WTC11 (cell line): ENCODE measurements around the gene TM9SF1. TPM values are rescaled to one million over a fixed set of nuclear protein-coding genes. Genes with fewer than 3 reads are reported as not detected.

Experiments used
- ATAC-seq: fragments of 200-7000 bp; cut with Tn5 transposase; 2 replicates; pipeline ENCODE4 v1.10.0; 2021; ENCODE audit warnings: mild to moderate bottlenecking, moderate library complexity
- Bru-seq: library from RNA; stranded (reverse); fragments of 400-500 nt; gene quantifications from one replicate; lab custom pipeline; 2021; lab: Mats Ljungman, UMichigan
- CTCF ChIA-PET: fragments of 300-600 bp; sonication (Branson Sonifier 250); formaldehyde crosslinking; loops from one replicate; lab custom pipeline; 2021; ENCODE audit warnings: antibody characterized with exemption; lab: Charles Lee
- POLR2A ChIA-PET: fragments of 350-600 bp; sonication (Branson Sonifier 250); formaldehyde crosslinking; loops from one replicate; lab custom pipeline; 2021; ENCODE audit warnings: antibody characterized with exemption; lab: Charles Lee
- DNase-seq: peaks from one replicate; pipeline ENCODE4 v3.0.0; 2021; ENCODE audit warnings: low spot score
- H3K27ac Mint-ChIP-seq: 2 replicates; pipeline ENCODE4 v1.8.0; 2021; ENCODE audit warnings: mixed read lengths
- H3K27me3 Mint-ChIP-seq: 2 replicates; pipeline ENCODE4 v1.8.0; 2021; ENCODE audit warnings: low read depth, mild to moderate bottlenecking, moderate library complexity, mixed read lengths
- H3K36me3 Mint-ChIP-seq: 2 replicates; pipeline ENCODE4 v1.8.0; 2021; ENCODE audit warnings: mixed read lengths
- H3K4me1 Mint-ChIP-seq: 2 replicates; pipeline ENCODE4 v1.8.0; 2022; ENCODE audit warnings: mixed read lengths
- H3K4me3 Mint-ChIP-seq: 2 replicates; pipeline ENCODE4 v1.8.0; 2021; ENCODE audit warnings: mild to moderate bottlenecking, moderate library complexity, mixed read lengths
- H3K9me3 Mint-ChIP-seq: 2 replicates; pipeline ENCODE4 v1.8.0; 2021; ENCODE audit warnings: mixed read lengths
- ARID4B ChIP-seq: sonication (generic); formaldehyde crosslinking; IDR thresholded peaks from 2 replicates; pipeline ENCODE4 v1.8.0; 2023; ENCODE audit warnings: missing genetic modification reagents, mild to moderate bottlenecking, borderline replicate concordance
- E2F4 ChIP-seq: sonication (generic); formaldehyde crosslinking; IDR thresholded peaks from 2 replicates; pipeline ENCODE4 v1.8.1; 2022; ENCODE audit warnings: low read depth, mild to moderate bottlenecking, moderate library complexity, missing genetic modification reagents, borderline replicate concordance
- FOXP1 ChIP-seq: sonication (generic); formaldehyde crosslinking; IDR thresholded peaks from 2 replicates; pipeline ENCODE4 v1.8.0; 2022; ENCODE audit warnings: missing genetic modification reagents, mild to moderate bottlenecking, moderate library complexity, borderline replicate concordance
- GTF2I ChIP-seq: fragments of 250-450 bp; sonication (Bioruptor Pico); conservative IDR thresholded peaks from 2 replicates; pipeline ENCODE4 v1.4.0; 2021; ENCODE audit warnings: mild to moderate bottlenecking
- KAT7 ChIP-seq: sonication (generic); formaldehyde crosslinking; IDR thresholded peaks from 2 replicates; pipeline ENCODE4 v1.8.1; 2023; ENCODE audit warnings: missing genetic modification reagents, mild to moderate bottlenecking, borderline replicate concordance
- MXD4 ChIP-seq: fragments of 250-450 bp; sonication (Bioruptor Pico); IDR thresholded peaks from 2 replicates; pipeline ENCODE4 v1.8.0; 2021; ENCODE audit warnings: mild to moderate bottlenecking, moderate library complexity, borderline replicate concordance
- NFE2L1 ChIP-seq: sonication (generic); formaldehyde crosslinking; IDR thresholded peaks from 2 replicates; pipeline ENCODE4 v1.8.1; 2023; ENCODE audit warnings: missing genetic modification reagents
- NR1H2 ChIP-seq: sonication (generic); formaldehyde crosslinking; IDR thresholded peaks from 2 replicates; pipeline ENCODE4 v1.9.0; 2021; ENCODE audit warnings: mild to moderate bottlenecking, moderate library complexity, missing genetic modification reagents
- OVOL2 ChIP-seq: fragments of 250-450 bp; sonication (Bioruptor Pico); IDR thresholded peaks from 2 replicates; pipeline ENCODE4 v1.9.0; 2021; ENCODE audit warnings: mild to moderate bottlenecking, borderline replicate concordance
- PRRX2 ChIP-seq: fragments of 250-450 bp; sonication (Bioruptor Pico); IDR thresholded peaks from 2 replicates; pipeline ENCODE4 v1.8.0; 2021; ENCODE audit warnings: mild to moderate bottlenecking
- RORB ChIP-seq: fragments of 250-450 bp; sonication (Bioruptor Pico); IDR thresholded peaks from 2 replicates; pipeline ENCODE4 v1.9.0; 2021; ENCODE audit warnings: mild to moderate bottlenecking
- SMAD3 ChIP-seq: sonication (generic); formaldehyde crosslinking; IDR thresholded peaks from 2 replicates; pipeline ENCODE4 v1.8.0; 2022; ENCODE audit warnings: missing genetic modification reagents, mild to moderate bottlenecking, borderline replicate concordance
- SOX15 ChIP-seq: fragments of 250-450 bp; sonication (Bioruptor Pico); IDR thresholded peaks from 2 replicates; pipeline ENCODE4 v1.9.0; 2021; ENCODE audit warnings: mild to moderate bottlenecking
- STAT6 ChIP-seq: sonication (generic); formaldehyde crosslinking; conservative IDR thresholded peaks from 2 replicates; pipeline ENCODE4 v1.8.1; 2023; ENCODE audit warnings: mild to moderate bottlenecking, low read depth, missing genetic modification reagents, moderate library complexity
- ZBTB21 ChIP-seq: sonication (generic); formaldehyde crosslinking; IDR thresholded peaks from 2 replicates; pipeline ENCODE4 v1.8.1; 2023; ENCODE audit warnings: mild to moderate bottlenecking, missing genetic modification reagents, borderline replicate concordance
- ZNF232 ChIP-seq: sonication (generic); formaldehyde crosslinking; IDR thresholded peaks from 2 replicates; pipeline ENCODE4 v1.8.0; 2022; ENCODE audit warnings: mild to moderate bottlenecking, missing genetic modification reagents
- long read RNA-seq, 3 experiments: library from RNA in 1 of 3; library from capped mRNA in 1 of 3; library from polyadenylated mRNA in 1 of 3; unstranded in 2 of 3; stranded (forward) in 1 of 3; transcript quantifications; one replicate each; pipeline ENCODE4 v2.0.0, GENCODE V29; 2021
- total RNA-seq: library from RNA; stranded (reverse); gene quantifications from 3 replicates; pipeline ENCODE4 v1.2.3, GENCODE V29; 2021
- TF ChIP-seq, protein P1 (sequence below): sonication (generic); formaldehyde crosslinking; IDR thresholded peaks from 2 replicates; pipeline ENCODE4 v1.8.0; 2023; ENCODE audit warnings: mild to moderate bottlenecking, missing genetic modification reagents
- TF ChIP-seq, protein P2 (sequence below): sonication (generic); formaldehyde crosslinking; IDR thresholded peaks from 2 replicates; pipeline ENCODE4 v1.8.1; 2023; ENCODE audit warnings: mild to moderate bottlenecking, missing genetic modification reagents, moderate library complexity
- TF ChIP-seq, protein P3 (sequence below): sonication (generic); formaldehyde crosslinking; IDR thresholded peaks from 2 replicates; pipeline ENCODE4 v1.8.1; 2022; ENCODE audit warnings: mild to moderate bottlenecking, moderate library complexity, missing genetic modification reagents

TM9SF1 gene
- total RNA-seq (27.9 to 29.2 TPM (median 28.4 TPM) in 3 replicates), Bru-seq, nascent RNA (percentile 70 among the genes with signal in this experiment)
- long read RNA-seq, experiment 1, transcript TM9SF1-201 (6 exons, 2,452 nt) = major isoform, 84 of 152 reads
- long read RNA-seq, experiment 1, partial matches to known transcripts = 27 of 152 reads
- long read RNA-seq, experiment 1, other reads (novel, unspliced or antisense) = 32 of 152 reads
- long read RNA-seq, experiment 2, transcript TM9SF1-201 (6 exons, 2,452 nt) = major isoform, 11 of 43 reads
- long read RNA-seq, experiment 2, partial matches to known transcripts = 19 of 43 reads
- long read RNA-seq, experiment 2, other reads (novel, unspliced or antisense) = 10 of 43 reads
- long read RNA-seq, experiment 3, partial matches to known transcripts = 3 of 10 reads
- long read RNA-seq, experiment 3, other reads (novel, unspliced or antisense) = 3 of 10 reads

GRCh38 chr14:24195186-24196070 lies at the start of gene TM9SF1:
Gene TM9SF1, minus strand, starts transcription at chr14:24195441. Its CDS starts 422 bp downstream, at chr14:24195019.
- POLR2A ChIA-PET = interaction anchor here (0.6 to 1.9 kb wide), 16 partner anchors 16 to 132 kb away, joined by 3 to 20 read pairs (median 5); partner anchors contain the start of genes CHMP4A, DCAF11, IRF9 and MDP1
- CTCF ChIA-PET = interaction anchor here (0.7 to 1.8 kb wide), 15 partner anchors 12 to 628 kb away, joined by 3 to 16 read pairs (median 4); partner anchors contain the start of genes AP1G2, CHMP4A, CIDEB and DCAF11
- H3K27me3 Mint-ChIP-seq = no peaks in the 10 kb centered on the region
- TF ChIP-seq E2F4 (CRISPR knock-in tag) = peak; percentile 88
- TF ChIP-seq NFE2L1 (CRISPR knock-in tag) = peak; percentile 87
- no peak for TF ChIP-seq MXD4 (CRISPR knock-in tag)
- no peak; the same call in 1 of the 2 replicates for TF ChIP-seq PRRX2 (CRISPR knock-in tag)
- TF ChIP-seq, protein P1, sequence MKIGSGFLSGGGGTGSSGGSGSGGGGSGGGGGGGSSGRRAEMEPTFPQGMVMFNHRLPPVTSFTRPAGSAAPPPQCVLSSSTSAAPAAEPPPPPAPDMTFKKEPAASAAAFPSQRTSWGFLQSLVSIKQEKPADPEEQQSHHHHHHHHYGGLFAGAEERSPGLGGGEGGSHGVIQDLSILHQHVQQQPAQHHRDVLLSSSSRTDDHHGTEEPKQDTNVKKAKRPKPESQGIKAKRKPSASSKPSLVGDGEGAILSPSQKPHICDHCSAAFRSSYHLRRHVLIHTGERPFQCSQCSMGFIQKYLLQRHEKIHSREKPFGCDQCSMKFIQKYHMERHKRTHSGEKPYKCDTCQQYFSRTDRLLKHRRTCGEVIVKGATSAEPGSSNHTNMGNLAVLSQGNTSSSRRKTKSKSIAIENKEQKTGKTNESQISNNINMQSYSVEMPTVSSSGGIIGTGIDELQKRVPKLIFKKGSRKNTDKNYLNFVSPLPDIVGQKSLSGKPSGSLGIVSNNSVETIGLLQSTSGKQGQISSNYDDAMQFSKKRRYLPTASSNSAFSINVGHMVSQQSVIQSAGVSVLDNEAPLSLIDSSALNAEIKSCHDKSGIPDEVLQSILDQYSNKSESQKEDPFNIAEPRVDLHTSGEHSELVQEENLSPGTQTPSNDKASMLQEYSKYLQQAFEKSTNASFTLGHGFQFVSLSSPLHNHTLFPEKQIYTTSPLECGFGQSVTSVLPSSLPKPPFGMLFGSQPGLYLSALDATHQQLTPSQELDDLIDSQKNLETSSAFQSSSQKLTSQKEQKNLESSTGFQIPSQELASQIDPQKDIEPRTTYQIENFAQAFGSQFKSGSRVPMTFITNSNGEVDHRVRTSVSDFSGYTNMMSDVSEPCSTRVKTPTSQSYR = peak; percentile 79; the same call in 1 of the 2 replicates
- no peak for TF ChIP-seq SOX15
- TF ChIP-seq GTF2I = no peak
- TF ChIP-seq RORB (CRISPR knock-in tag) = no peak
- TF ChIP-seq OVOL2 (CRISPR knock-in tag) = no peak
- TF ChIP-seq KAT7 = no peak
- peak; percentile 54; the same call in 1 of the 2 replicates for TF ChIP-seq FOXP1 (CRISPR knock-in tag)
- no peak for TF ChIP-seq STAT6
- TF ChIP-seq, protein P2, sequence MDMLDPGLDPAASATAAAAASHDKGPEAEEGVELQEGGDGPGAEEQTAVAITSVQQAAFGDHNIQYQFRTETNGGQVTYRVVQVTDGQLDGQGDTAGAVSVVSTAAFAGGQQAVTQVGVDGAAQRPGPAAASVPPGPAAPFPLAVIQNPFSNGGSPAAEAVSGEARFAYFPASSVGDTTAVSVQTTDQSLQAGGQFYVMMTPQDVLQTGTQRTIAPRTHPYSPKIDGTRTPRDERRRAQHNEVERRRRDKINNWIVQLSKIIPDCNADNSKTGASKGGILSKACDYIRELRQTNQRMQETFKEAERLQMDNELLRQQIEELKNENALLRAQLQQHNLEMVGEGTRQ (CRISPR knock-in tag) = peak; percentile 18
- TF ChIP-seq, protein P3, sequence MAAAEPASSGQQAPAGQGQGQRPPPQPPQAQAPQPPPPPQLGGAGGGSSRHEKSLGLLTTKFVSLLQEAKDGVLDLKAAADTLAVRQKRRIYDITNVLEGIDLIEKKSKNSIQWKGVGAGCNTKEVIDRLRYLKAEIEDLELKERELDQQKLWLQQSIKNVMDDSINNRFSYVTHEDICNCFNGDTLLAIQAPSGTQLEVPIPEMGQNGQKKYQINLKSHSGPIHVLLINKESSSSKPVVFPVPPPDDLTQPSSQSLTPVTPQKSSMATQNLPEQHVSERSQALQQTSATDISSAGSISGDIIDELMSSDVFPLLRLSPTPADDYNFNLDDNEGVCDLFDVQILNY (CRISPR knock-in tag) = peak; percentile 96
- peak; percentile 78; the same call in 1 of the 2 replicates for TF ChIP-seq ZNF232 (CRISPR knock-in tag)
- peak; percentile 89; the same call in 1 of the 2 replicates for TF ChIP-seq ARID4B
- TF ChIP-seq SMAD3 (CRISPR knock-in tag) = 0 out of 2 replicates have a peak, but pooled peaks have one; percentile 33
- no peak for TF ChIP-seq ZBTB21 (CRISPR knock-in tag)
- TF ChIP-seq NR1H2 (CRISPR knock-in tag) = no peak

More at GRCh38 chr14:24195186-24196070, at the start of gene TM9SF1:
- peak; percentile 84 for DNase-seq
- H3K36me3 Mint-ChIP-seq = peaks cover 34% of the 10 kb centered on the region
- peak; percentile 86 for ATAC-seq
- peak within 1 kb of the TSS; percentile 94 for H3K4me3 Mint-ChIP-seq
- H3K9me3 Mint-ChIP-seq = peaks cover 8% of the 10 kb centered on the region
- H3K27ac Mint-ChIP-seq = peak within 1 kb of the TSS; percentile 97
- peaks cover 23% of the 10 kb centered on the region for H3K4me1 Mint-ChIP-seq
